H1 (cell line): ENCODE measurements around the gene RAB26.
"Not testable (repeated sequence)": the region's sequence is repeated elsewhere in the genome, so short reads cannot be mapped to it uniquely, and the experiment has no call there.

Experiments used
- CREB1 ChIP-seq: IDR thresholded peaks from 2 replicates; pipeline ENCODE4 v1.6.1; 2012; ENCODE audit warnings: inconsistent platforms
- CTCF ChIP-seq, 3 experiments: IDR thresholded peaks; 1 replicate in 2 of 3; 2 replicates in 1 of 3; pipeline versions ENCODE4 v1.5.1 to v1.6.1; 2011; ENCODE audit warnings: low read length in 3 of 3, mild to moderate bottlenecking in 3 of 3, inconsistent platforms in 2 of 3, low read depth in 1 of 3, moderate library complexity in 1 of 3; ENCODE audit not compliant: insufficient read depth in 1 of 3; ENCODE audit errors: control extremely low read depth in 1 of 3
- HDAC2 ChIP-seq, 2 experiments: fragments of 300-600 bp in 1 of 2; sonication (generic) in 1 of 2; IDR thresholded peaks; 2 replicates each; pipeline ENCODE4 v1.6.1; 2011 to 2012; ENCODE audit warnings: low read depth in 2 of 2, low read length in 2 of 2, mild to moderate bottlenecking in 2 of 2, moderate library complexity in 2 of 2, borderline replicate concordance in 1 of 2, inconsistent platforms in 1 of 2
- POLR2A ChIP-seq, 2 experiments: IDR thresholded peaks; 1 replicate in 1 of 2; 2 replicates in 1 of 2; pipeline ENCODE4 v1.6.1; 2011; ENCODE audit warnings: low read depth in 2 of 2, low read length in 2 of 2, mild to moderate bottlenecking in 2 of 2; ENCODE audit errors: control extremely low read depth in 1 of 2
- POLR2AphosphoS5 ChIP-seq: IDR thresholded peaks from 2 replicates; pipeline ENCODE4 v1.6.1; 2011; ENCODE audit warnings: low read depth, low read length
- SRF ChIP-seq: IDR thresholded peaks from 2 replicates; pipeline ENCODE4 v1.6.1; 2011; ENCODE audit warnings: mild to moderate bottlenecking, low read depth, low read length, moderate library complexity

- not testable (repeated sequence) for TF ChIP-seq POLR2AphosphoS5; CTCF (IDR thresholded peaks at IDR 0.05; ENCODE audit: control extremely low read depth in 1 of 3, insufficient read depth in 1 of 3, low read depth in 1 of 3, low read length in 3 of 3); CREB1; SRF; POLR2A (IDR thresholded peaks at IDR 0.05; ENCODE audit: control extremely low read depth in 1 of 2, low read depth in 2 of 2, low read length in 2 of 2); HDAC2 (IDR thresholded peaks at IDR 0.05; ENCODE audit: borderline replicate concordance in 1 of 2, low read depth in 2 of 2, low read length in 2 of 2)
These were observed 22.2 kb upstream of the RAB26 start for GRCh38 chr16:2126161-2126743.
